SU-DHL-6 (cell line): ENCODE results near the gene STXBP5.
"Not testable (repeated sequence)": the region's sequence is repeated elsewhere in the genome, so short reads cannot be mapped to it uniquely, and the experiment has no call there.

Experiments used
- EZH2phosphoT487 ChIP-seq: fragments of 200-600 bp; sonication (generic), shearing (Covaris generic); conservative IDR thresholded peaks from 2 replicates; pipeline ENCODE4 v1.6.1; 2018; ENCODE audit warnings: mild to moderate bottlenecking, antibody characterized with exemption, low read length, moderate library complexity, mixed read lengths
- TF ChIP-seq, protein P1 (sequence below): fragments of 200-600 bp; sonication (generic); IDR thresholded peaks from one replicate; pipeline ENCODE4 v1.5.1; 2017; ENCODE audit warnings: antibody characterized with exemption, mild to moderate bottlenecking, low read length, moderate library complexity; ENCODE audit not compliant: insufficient read depth, poor library complexity, severe bottlenecking

DNA sequence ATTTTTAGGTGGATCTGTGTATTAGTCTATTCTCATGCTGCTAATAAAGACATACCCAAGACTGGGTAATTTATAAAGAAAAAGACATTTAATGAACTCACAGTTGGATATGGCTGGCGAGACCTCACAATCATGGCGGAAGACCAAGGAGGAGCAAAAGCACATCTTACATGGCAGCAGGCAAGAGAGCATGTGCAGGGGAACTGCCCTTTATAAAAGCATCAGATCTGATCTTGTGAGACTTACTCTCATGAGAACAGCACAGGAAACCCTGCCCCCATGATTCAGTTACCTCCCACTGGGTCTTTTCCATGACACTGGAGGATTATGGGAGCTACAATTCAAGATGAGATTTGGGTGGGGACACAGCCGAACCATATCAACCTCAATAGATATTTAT is 176.6 kb downstream of the STXBP5 start:
- TF ChIP-seq, protein P1, sequence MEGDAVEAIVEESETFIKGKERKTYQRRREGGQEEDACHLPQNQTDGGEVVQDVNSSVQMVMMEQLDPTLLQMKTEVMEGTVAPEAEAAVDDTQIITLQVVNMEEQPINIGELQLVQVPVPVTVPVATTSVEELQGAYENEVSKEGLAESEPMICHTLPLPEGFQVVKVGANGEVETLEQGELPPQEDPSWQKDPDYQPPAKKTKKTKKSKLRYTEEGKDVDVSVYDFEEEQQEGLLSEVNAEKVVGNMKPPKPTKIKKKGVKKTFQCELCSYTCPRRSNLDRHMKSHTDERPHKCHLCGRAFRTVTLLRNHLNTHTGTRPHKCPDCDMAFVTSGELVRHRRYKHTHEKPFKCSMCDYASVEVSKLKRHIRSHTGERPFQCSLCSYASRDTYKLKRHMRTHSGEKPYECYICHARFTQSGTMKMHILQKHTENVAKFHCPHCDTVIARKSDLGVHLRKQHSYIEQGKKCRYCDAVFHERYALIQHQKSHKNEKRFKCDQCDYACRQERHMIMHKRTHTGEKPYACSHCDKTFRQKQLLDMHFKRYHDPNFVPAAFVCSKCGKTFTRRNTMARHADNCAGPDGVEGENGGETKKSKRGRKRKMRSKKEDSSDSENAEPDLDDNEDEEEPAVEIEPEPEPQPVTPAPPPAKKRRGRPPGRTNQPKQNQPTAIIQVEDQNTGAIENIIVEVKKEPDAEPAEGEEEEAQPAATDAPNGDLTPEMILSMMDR = not testable (repeated sequence)
- not testable (repeated sequence) for TF ChIP-seq EZH2phosphoT487
